Loucy (cell line): ENCODE measurements around the gene CD4.

Experiments
- H2AFZ ChIP-seq: fragments of 200-600 bp; sonication (generic); 2 replicates; pipeline ENCODE4 v1.6.0; 2016; ENCODE audit warnings: antibody characterized with exemption, mild to moderate bottlenecking, low read length, moderate library complexity
- H3F3A ChIP-seq: fragments of 200-600 bp; 2 replicates; pipeline ENCODE4 v1.6.0; 2016; ENCODE audit warnings: antibody characterized with exemption, low read depth, mild to moderate bottlenecking
- H3K27me3 ChIP-seq: fragments of 200-600 bp; sonication (generic); 2 replicates; pipeline ENCODE4 v1.6.1; 2014; ENCODE audit warnings: low read length, mild to moderate bottlenecking; ENCODE audit not compliant: insufficient read depth, poor library complexity, severe bottlenecking
- H3K36me3 ChIP-seq: fragments of 200-600 bp; sonication (generic); 2 replicates; pipeline ENCODE4 v1.6.1; 2016; ENCODE audit warnings: low read length; ENCODE audit not compliant: insufficient read depth
- H3K4me1 ChIP-seq: fragments of 200-600 bp; sonication (generic); 2 replicates; pipeline ENCODE4 v1.5.1; 2014; ENCODE audit warnings: low read length, mild to moderate bottlenecking; ENCODE audit not compliant: insufficient read depth, poor library complexity, severe bottlenecking
- H3K4me2 ChIP-seq: fragments of 200-600 bp; sonication (generic); 2 replicates; pipeline ENCODE4 v1.6.0; 2014; ENCODE audit warnings: antibody characterized with exemption, low read length, low read depth, mild to moderate bottlenecking; ENCODE audit not compliant: poor library complexity, severe bottlenecking
- H3K4me3 ChIP-seq: fragments of 200-600 bp; sonication (generic); 2 replicates; pipeline ENCODE4 v1.5.1; 2014; ENCODE audit warnings: low read length, mild to moderate bottlenecking, mixed read lengths; ENCODE audit not compliant: poor library complexity, severe bottlenecking
- H3K79me2 ChIP-seq: fragments of 200-600 bp; sonication (generic); 2 replicates; pipeline ENCODE4 v1.6.1; 2014; ENCODE audit warnings: low read length; ENCODE audit not compliant: insufficient read depth
- H3K9ac ChIP-seq: fragments of 200-600 bp; sonication (generic); 2 replicates; pipeline ENCODE4 v1.6.0; 2014; ENCODE audit warnings: mild to moderate bottlenecking, low read depth, low read length, moderate library complexity; ENCODE audit not compliant: poor library complexity, severe bottlenecking
- H3K9me2 ChIP-seq: fragments of 200-600 bp; sonication (generic); replicated peaks from 2 replicates; pipeline ENCODE4 v1.6.1; 2016; ENCODE audit warnings: low read depth, low read length, mixed read lengths
- H3K9me3 ChIP-seq: fragments of 200-600 bp; sonication (generic); 2 replicates; pipeline ENCODE4 v1.6.1; 2014; ENCODE audit warnings: mild to moderate bottlenecking, antibody characterized with exemption, low read length, low read depth; ENCODE audit not compliant: insufficient read depth
- H4K20me1 ChIP-seq: fragments of 200-600 bp; sonication (generic); 2 replicates; pipeline ENCODE4 v1.6.0; 2014; ENCODE audit warnings: antibody characterized with exemption, low read length, mild to moderate bottlenecking; ENCODE audit not compliant: insufficient read depth, poor library complexity, severe bottlenecking
- CTCF ChIP-seq: fragments of 200-600 bp; sonication (generic); conservative IDR thresholded peaks from 2 replicates; pipeline ENCODE4 v1.5.1; 2014; ENCODE audit warnings: mild to moderate bottlenecking, antibody characterized with exemption, low read length
- EZH2phosphoT487 ChIP-seq: fragments of 200-600 bp; IDR thresholded peaks from 2 replicates; pipeline ENCODE4 v1.6.1; 2018; ENCODE audit warnings: antibody characterized with exemption, mild to moderate bottlenecking, moderate library complexity, borderline replicate concordance

CD4 gene

GRCh38 chr12:6842075-6842474, 52.7 kb downstream of the CD4 start:
- H3K9me2 ChIP-seq: no peaks in the 10 kb centered on the region
- no peak overlapping the region for H2AFZ ChIP-seq
- peaks cover 5% of the 10 kb centered on the region for H3K4me1 ChIP-seq
- peaks cover 7% of the 10 kb centered on the region; the same call in 1 of the 2 replicates for H3K79me2 ChIP-seq
- peaks cover 21% of the 10 kb centered on the region; the same call in 1 of the 2 replicates for H3K36me3 ChIP-seq
- no peaks in the 10 kb centered on the region for H4K20me1 ChIP-seq
- H3K4me2 ChIP-seq: no peak overlapping the region
- no peak for TF ChIP-seq EZH2phosphoT487
- TF ChIP-seq CTCF: no peak
- no peaks in the 10 kb centered on the region for H3K27me3 ChIP-seq
- H3K9ac ChIP-seq: no peak overlapping the region
- no peak overlapping the region for H3K4me3 ChIP-seq
- H3F3A ChIP-seq: no peaks in the 10 kb centered on the region
- no peaks in the 10 kb centered on the region for H3K9me3 ChIP-seq

DNA sequence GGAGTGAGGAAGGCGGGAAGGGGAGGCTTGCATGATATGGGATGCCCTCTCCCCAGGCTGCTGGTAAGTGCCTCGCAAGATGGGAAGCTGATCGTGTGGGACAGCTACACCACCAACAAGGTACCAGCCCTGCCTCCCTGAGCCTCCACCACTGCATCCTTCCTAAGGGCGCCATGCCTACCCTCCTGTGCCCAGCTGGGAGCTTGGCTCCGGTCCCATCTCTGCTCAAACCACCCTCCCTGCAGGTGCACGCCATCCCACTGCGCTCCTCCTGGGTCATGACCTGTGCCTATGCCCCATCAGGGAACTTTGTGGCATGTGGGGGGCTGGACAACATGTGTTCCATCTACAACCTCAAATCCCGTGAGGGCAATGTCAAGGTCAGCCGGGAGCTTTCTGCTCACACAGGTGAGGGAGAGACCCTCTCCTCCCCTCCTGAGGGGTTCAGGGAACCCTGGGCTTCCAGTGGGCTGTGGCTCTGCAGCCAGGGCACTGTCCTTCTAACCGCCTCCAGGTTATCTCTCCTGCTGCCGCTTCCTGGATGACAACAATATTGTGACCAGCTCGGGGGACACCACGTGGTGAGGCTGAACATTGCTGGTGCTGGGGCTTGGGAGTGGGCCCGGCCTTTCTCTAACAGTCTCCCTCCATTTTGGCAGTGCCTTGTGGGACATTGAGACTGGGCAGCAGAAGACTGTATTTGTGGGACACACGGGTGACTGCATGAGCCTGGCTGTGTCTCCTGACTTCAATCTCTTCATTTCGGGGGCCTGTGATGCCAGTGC, 54.0 kb downstream of the CD4 start:
- Histone ChIP-seq H3K27me3 (no peaks in the 10 kb centered on the region), H3F3A (no peaks in the 10 kb centered on the region), H3K79me2 (peaks cover 12% of the 10 kb centered on the region; the same call in 1 of the 2 replicates), H3K4me2 (no peak overlapping the region), H3K9me3 (no peaks in the 10 kb centered on the region), H3K4me3 (no peak overlapping the region), H3K4me1 (peaks cover 6% of the 10 kb centered on the region), H3K9ac (no peak overlapping the region), H3K9me2 (no peaks in the 10 kb centered on the region), H3K36me3 (peaks cover 30% of the 10 kb centered on the region; the same call in 1 of the 2 replicates), H2AFZ (no peak overlapping the region), H4K20me1 (no peaks in the 10 kb centered on the region)
- TF ChIP-seq EZH2phosphoT487 (no peak), CTCF (no peak)

GRCh38 chr12:6845395-6845794, 56.1 kb downstream of the CD4 start:
- Histone ChIP-seq H3K4me2 (no peak overlapping the region), H2AFZ (no peak overlapping the region), H3K36me3 (peaks cover 36% of the 10 kb centered on the region; the same call in 1 of the 2 replicates), H3K27me3 (no peaks in the 10 kb centered on the region), H3K4me1 (peaks cover 26% of the 10 kb centered on the region), H3K9me2 (no peaks in the 10 kb centered on the region), H3K9ac (no peak overlapping the region), H3F3A (no peaks in the 10 kb centered on the region), H3K79me2 (peaks cover 33% of the 10 kb centered on the region), H3K4me3 (no peak overlapping the region), H3K9me3 (no peaks in the 10 kb centered on the region), H4K20me1 (no peaks in the 10 kb centered on the region)
- TF ChIP-seq CTCF (no peak), EZH2phosphoT487 (no peak)
